CD4-positive, alpha-beta T cell treated with Interleukin-15 for 1 hour (primary cell): ENCODE measurements around the gene MEGF6.

ENCODE experiments used
- DNase-seq: peaks from one replicate; pipeline ENCODE4 v3.0.0-alpha.2; 2020

The MEGF6 gene

DNA sequence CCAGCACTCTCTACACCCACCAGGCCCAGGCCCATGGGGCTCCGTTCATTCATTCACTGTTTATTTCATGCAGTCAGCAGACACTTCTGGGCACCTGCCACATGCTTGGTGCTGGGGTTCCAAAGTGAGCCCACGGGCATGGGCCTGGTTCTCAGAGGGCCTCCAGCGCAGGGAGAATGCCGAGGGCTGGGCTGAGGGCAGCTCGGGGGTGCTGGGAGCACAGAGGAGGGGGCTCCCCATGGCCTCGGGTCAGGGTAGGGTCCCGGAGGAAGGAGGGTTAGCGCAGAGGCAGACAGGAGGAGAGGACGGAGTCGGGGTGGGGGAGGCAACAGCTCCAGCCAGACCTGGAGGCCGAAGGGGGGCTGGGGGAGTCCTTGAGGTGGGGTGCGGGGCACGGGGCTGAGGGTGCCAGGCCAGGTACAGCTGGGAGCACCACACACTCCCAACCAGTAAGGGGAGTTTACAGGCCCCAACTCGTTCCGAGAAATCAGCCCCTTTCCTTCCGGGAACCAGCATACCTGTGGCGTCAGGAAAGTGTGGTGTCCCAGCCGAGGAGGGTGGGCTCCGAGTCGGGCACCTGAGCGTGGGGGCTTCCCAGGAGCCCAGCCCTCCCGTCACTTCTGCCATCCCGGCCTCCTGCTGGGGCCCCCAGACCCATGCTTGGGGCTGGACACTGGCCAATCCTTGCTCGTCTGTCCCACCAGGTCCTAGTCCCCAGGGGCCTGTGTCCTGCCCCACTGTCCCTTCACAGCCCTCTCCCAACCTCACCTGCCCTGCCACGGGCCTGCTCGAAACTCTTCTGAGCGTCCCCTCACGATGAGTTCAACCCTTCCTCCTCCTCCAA lies 146.0 kb downstream of the MEGF6 start:
- no peak for DNase-seq

- no peak for DNase-seq
Observed at GRCh38 chr1:3464649-3465025, 146.7 kb downstream of the MEGF6 start.

- DNase-seq: no peak
Observed at GRCh38 chr1:3463891-3464648, 147.2 kb downstream of the MEGF6 start.

DNA sequence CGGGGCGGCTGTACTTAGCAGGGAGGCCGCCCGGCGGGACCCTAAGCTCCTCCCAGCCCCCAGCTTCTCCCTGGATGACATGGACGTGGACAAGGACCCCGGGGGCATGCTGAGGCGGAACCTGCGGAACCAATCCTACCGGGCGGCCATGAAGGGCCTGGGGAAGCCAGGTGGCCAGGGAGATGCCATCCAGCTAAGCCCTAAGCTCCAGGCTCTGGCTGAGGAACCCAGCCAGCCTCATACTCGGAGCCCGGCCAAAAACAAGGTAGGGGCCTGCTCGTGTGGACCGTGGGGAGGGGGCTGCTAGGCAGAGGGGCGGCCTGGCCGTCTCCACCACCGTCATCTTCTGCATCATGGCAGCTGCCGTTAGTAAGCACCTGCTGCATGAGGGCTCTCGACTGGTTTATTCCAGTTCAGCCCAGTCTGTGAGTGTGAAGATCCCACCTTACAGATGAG lies 147.9 kb downstream of the MEGF6 start:
- no peak for DNase-seq

DNA sequence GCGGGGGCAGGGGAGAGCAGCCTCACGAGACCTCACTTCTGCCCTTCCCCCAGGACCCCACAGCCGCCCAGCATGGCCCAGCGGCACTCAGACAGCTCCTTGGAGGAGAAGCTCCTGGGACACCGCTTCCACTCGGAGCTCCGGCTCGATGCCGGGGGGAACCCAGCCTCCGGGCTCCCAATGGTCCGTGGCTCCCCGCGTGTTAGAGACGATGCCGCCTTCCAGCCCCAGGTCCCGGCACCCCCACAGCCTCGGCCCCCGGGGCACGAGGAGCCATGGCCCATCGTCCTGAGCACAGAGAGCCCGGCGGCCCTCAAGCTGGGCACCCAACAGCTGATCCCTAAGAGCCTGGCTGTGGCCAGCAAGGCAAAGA lies 148.3 kb downstream of the MEGF6 start:
- DNase-seq: no peak

GRCh38 chr1:3462356-3463012 lies 148.8 kb downstream of the MEGF6 start:
- DNase-seq: no peak

- DNase-seq: no peak
Observed at GRCh38 chr1:3461934-3462275, 149.4 kb downstream of the MEGF6 start.

GRCh38 chr1:3461238-3461933 lies 149.9 kb downstream of the MEGF6 start:
- no peak for DNase-seq

GRCh38 chr1:3460672-3461131 lies 150.6 kb downstream of the MEGF6 start:
- no peak for DNase-seq

GRCh38 chr1:3459940-3460671 lies 151.2 kb downstream of the MEGF6 start:
- DNase-seq: no peak

DNA sequence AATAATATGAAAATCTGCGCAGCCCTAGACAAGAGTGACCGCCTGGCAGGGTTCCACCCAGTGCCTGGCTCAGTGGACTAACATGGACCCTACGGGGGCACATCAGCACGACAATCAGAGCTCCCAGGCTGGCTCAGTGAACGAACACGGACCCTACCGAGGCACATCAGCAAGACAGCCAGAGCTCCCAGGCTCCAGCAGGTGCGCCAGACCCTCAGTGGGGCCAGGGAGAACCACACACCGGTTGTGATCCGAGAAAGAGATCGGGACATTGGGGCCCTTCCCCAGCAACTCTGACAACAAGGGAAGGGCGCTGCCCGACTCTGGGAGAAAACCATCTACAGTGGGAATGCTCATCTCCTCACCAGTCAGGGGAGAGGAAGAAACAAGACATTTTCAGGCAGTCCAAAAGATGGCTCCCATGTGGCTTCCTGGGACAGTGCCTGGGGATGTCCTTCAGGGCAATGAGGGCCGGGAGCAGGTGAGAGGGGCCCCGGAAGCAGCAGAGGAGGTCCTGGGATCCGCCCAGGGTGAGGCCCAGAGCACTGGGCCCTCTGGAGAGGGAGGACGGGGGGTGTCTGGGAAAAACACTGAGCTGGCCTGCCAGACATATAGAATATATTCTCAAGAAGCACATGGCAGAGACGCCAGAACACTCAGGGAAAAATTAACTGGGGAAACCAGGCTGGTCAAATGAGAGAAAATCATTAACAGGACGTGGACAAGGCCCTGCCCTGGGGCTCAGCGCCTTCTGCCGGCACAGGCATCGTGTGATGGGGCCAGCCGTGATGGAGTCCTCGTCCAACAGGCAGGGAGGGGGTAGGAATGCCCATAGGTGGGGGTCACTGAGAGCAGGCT lies 152.0 kb downstream of the MEGF6 start:
- no peak for DNase-seq

GRCh38 chr1:3457910-3458883 lies 153.1 kb downstream of the MEGF6 start:
- DNase-seq: no peak

DNA sequence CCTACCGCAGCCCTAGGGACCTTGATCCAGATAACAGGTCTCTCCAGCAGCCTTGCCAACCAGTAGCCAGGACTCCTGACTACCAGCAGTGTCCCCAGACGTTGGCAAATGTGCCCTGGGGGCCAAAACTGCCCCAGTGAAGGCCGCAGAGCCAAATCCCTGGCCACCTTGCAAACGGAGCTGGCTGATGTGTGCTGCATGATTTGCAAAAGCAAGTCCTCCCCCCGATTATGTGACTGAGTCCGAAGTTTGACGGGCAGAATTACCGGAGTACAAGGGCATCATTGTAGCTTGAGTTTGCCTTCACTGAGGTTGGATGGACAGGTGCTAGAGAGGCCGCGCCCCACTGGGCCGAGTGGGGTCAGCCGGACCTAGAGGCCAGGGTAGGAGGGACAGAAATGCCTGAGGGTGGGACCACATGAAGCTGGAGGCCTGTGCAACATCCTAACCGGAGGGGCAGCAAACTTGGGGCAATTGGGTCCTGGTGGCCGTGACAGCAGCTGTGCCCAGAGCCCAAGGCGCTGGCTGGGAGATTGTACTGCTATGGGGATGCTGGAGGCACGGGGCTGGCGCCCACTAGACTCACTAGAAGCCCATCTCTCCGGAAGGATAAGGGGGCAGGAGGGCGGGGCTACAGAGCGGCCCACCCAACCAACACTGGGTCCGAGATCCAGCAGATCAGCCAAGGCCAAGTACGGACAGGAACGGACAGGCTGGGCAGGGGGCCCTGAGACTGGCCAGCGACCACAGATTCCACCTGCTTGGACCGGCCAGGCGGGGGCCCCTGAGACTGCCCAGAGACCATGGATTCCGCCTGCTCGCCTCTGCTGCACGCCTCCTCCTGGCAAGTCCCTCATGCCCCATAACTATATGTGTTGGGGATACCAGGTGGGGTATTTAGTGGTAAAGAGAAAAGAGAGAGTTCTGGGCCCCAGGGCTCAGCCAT lies 154.1 kb downstream of the MEGF6 start:
- DNase-seq: no peak

DNA sequence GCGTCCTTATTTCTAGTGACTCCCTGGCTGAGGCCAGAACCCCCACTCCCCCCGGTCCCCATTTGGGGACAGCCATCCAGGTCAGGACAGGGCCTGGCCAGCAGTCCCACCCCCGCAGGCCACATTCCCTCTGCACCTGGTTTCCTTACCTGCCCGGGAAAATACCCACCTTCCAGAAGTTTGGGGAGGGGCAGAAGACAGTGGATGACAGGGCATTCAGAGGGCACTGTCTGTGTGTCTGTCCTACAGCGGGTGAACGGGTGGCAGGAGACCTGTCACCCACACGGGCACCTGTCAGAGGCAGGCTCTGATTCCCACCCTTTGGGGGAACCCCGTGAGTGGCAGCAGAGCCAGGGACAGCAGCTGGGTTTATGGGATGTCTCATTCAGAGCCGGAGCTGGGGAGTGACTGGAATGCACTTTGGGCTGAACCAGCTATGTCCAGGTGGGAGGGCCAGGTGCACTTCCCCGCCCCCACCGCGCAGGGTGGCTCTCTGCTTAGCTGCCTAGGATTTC lies 154.8 kb downstream of the MEGF6 start:
- no peak for DNase-seq

DNA sequence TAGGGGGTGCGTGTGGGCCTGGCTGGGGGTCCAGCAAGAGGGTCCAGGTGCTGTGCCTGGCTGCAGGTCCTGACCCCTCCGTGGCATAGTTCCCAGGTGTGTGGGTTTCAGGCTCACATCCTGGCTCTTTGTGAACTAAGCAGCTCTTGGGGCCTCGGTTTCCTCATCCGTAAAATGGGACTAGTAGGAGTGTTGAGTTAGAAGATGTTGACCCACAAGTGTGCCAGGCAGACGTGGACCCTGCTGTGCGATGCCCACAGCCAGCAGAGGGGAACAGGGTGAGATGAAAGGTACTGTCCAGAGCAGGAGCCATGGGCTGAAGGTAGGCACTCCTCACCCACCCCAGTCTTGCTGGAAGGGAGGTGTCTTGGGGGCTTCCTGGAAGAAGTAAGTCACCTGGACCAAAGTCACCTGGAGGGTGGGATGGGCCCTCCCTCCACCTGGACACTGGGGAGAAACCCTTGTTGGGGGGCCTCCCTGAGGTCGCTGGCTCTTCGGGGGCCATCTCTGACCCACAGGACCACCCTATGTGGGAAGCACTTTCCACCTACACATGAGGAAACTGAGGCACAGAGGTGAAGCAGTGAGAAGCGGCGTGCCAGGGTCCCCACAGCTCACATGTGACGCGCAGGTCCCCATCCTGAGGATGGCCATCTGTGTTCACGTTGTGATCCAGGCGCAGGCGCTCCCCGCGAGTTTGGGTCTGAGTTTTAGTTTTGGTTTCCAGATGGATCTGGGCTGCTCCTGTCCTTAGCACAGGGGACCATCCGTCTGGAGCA lies 155.4 kb downstream of the MEGF6 start:
- no peak for DNase-seq

DNA sequence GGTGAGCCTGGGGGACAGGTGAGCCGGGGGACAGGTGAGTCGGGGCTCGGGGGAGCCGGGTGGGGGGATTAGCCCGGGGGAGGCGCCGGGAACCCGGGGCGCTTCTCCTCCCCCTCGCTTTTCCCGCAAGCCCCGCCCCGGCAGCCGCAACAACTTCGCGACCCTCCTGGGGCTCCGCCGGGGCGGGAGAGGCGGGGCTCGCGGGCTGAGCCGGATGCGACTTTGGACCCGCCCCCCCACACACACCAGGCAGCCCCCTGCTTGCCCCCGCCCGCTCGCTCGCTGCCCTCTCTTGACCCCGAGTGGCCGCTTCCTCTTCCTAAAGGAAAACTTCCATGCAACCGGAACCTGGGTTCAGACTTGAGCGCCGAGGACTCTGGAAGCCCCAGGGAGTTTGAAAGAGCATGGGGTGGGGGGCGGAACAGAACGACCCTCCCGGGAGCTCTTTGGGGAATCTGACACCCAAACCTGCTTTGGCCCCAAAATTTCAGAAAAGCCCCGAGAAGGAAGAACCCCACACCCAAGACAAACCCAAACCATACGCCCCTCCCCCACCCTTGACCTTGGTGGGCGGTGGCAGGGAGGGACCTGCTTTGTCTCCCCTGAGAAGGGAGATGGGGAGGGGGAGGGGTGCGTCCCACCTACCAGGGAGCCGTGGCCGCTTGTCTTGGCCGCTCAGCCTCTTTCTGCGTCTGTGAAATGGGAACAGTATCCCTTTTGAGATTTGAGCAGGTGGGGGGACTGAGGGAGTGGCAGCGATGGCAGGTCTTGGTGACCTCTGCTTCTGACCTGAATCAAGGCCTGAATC lies 156.3 kb downstream of the MEGF6 start:
- no peak for DNase-seq
